GM18526 (cell line): ENCODE measurements around the gene PRIMA1.

Source experiments
- POLR2A ChIP-seq: IDR thresholded peaks from 3 replicates; pipeline ENCODE4 v1.6.1; 2011; ENCODE audit not compliant: insufficient read length; ENCODE audit errors: extremely low read depth

Gene PRIMA1

GRCh38 chr14:93727917-93728650, 60.2 kb downstream of the PRIMA1 start:
- no peak for TF ChIP-seq POLR2A

- no peak for TF ChIP-seq POLR2A
These were observed 61.1 kb downstream of the PRIMA1 start for GRCh38 chr14:93727039-93727740.

- TF ChIP-seq POLR2A: no peak
These were observed 62.3 kb downstream of the PRIMA1 start for GRCh38 chr14:93725993-93726392.

GRCh38 chr14:93725002-93725582, 63.2 kb downstream of the PRIMA1 start:
- TF ChIP-seq POLR2A: no peak

- TF ChIP-seq POLR2A: no peak
These were observed 65.3 kb downstream of the PRIMA1 start for GRCh38 chr14:93723001-93723400.

- no peak for TF ChIP-seq POLR2A
These were observed 67.3 kb downstream of the PRIMA1 start for GRCh38 chr14:93720981-93721483.

GRCh38 chr14:93720076-93720815, 68.0 kb downstream of the PRIMA1 start:
- no peak for TF ChIP-seq POLR2A

GRCh38 chr14:93719256-93719655, 69.0 kb downstream of the PRIMA1 start:
- no peak for TF ChIP-seq POLR2A

GRCh38 chr14:93717668-93718320, 70.5 kb downstream of the PRIMA1 start:
- TF ChIP-seq POLR2A: no peak

GRCh38 chr14:93716746-93717667, 71.3 kb downstream of the PRIMA1 start:
- no peak for TF ChIP-seq POLR2A

- TF ChIP-seq POLR2A: no peak
These were observed 72.1 kb downstream of the PRIMA1 start for GRCh38 chr14:93716002-93716745.

GRCh38 chr14:93715279-93715927, 72.9 kb downstream of the PRIMA1 start:
- TF ChIP-seq POLR2A: no peak

GRCh38 chr14:93714605-93715004, 73.7 kb downstream of the PRIMA1 start:
- no peak for TF ChIP-seq POLR2A
